Panc1 (cell line): Measurements from ENCODE around the gene GALNT18. TPM values are rescaled to one million over a fixed set of nuclear protein-coding genes. Genes with fewer than 3 reads are reported as not detected.

ENCODE experiments used
- ATAC-seq: fragments of 200-7000 bp; cut with Tn5 transposase; 2 replicates; pipeline ENCODE4 v1.9.1; 2020; ENCODE audit warnings: mild to moderate bottlenecking, moderate library complexity
- BruUV-seq: library from RNA; stranded (reverse); fragments of 400-500 nt; replicated peaks from 2 replicates; lab custom pipeline; 2021; lab: Mats Ljungman, UMichigan
- CTCF ChIA-PET: fragments of 300-600 bp; sonication (Branson Sonifier 250); formaldehyde crosslinking; loops from one replicate; lab custom pipeline; 2022; ENCODE audit warnings: antibody characterized with exemption; lab: Charles Lee
- POLR2A ChIA-PET: fragments of 300-600 bp; sonication (Branson Sonifier 250); formaldehyde crosslinking; loops from one replicate; lab custom pipeline; 2022; ENCODE audit warnings: antibody characterized with exemption; lab: Charles Lee
- DNase-seq: peaks from one replicate; pipeline ENCODE4 v3.0.0-alpha.2; 2010; ENCODE audit warnings: low read depth, low spot score
- H3K27ac ChIP-seq: 2 replicates; pipeline ENCODE4 v1.5.1; 2011; ENCODE audit warnings: mild to moderate bottlenecking, low read length, inconsistent platforms
- H3K27me3 ChIP-seq: fragments of 200-500 bp; sonication (Bioruptor generic); 2 replicates; pipeline ENCODE4 v1.6.0; 2014; ENCODE audit warnings: low read length, inconsistent platforms; ENCODE audit not compliant: control insufficient read depth, insufficient read depth
- H3K36me3 ChIP-seq: fragments of 200-500 bp; sonication (Bioruptor generic); 2 replicates; pipeline ENCODE4 v1.5.1; 2014; ENCODE audit warnings: inconsistent platforms, mild to moderate bottlenecking, low read length, moderate library complexity; ENCODE audit not compliant: control insufficient read depth, insufficient read depth
- H3K4me1 ChIP-seq: 2 replicates; pipeline ENCODE4 v1.5.1; 2011; ENCODE audit warnings: inconsistent platforms, mild to moderate bottlenecking, low read length, moderate library complexity; ENCODE audit not compliant: control insufficient read depth, insufficient read depth
- H3K4me3 ChIP-seq, 2 experiments: 2 replicates each; pipeline ENCODE4 v1.5.1; 2011 to 2012; ENCODE audit warnings: low read depth in 2 of 2, low read length in 2 of 2, mild to moderate bottlenecking in 2 of 2, inconsistent platforms in 1 of 2, moderate library complexity in 1 of 2
- H3K9me3 ChIP-seq: fragments of 200-500 bp; sonication (Bioruptor generic); 2 replicates; pipeline ENCODE4 v1.5.1; 2014; ENCODE audit warnings: low read depth, mild to moderate bottlenecking, inconsistent platforms, low read length, moderate library complexity; ENCODE audit not compliant: control insufficient read depth, insufficient read depth
- POLR2AphosphoS5 ChIP-seq: IDR thresholded peaks from 2 replicates; pipeline ENCODE4 v1.6.1; 2012; ENCODE audit warnings: mild to moderate bottlenecking, low read depth, low read length, moderate library complexity
- SIN3A ChIP-seq: IDR thresholded peaks from 2 replicates; pipeline ENCODE4 v1.6.1; 2012; ENCODE audit warnings: low read depth, mild to moderate bottlenecking, low read length, moderate library complexity, borderline replicate concordance; ENCODE audit not compliant: insufficient read depth
- TCF7L2 ChIP-seq: IDR thresholded peaks from 2 replicates; pipeline ENCODE4 v1.6.1; 2011; ENCODE audit warnings: mild to moderate bottlenecking, low read depth, low read length, inconsistent platforms
- in situ Hi-C: cut with HindIII; loops from 2 replicates; pipeline ENCODE4 v1.10.0; 2016; ENCODE audit warnings: low sequenced_read_pairs, low pct_unique_long_range_greater_than_20kb
- intact Hi-C: fragments of 100-400 bp; cut with micrococcal nuclease; formaldehyde crosslinking; loops from one replicate; pipeline ENCODE4 v1.10.0; 2022; ENCODE audit not compliant: unreplicated experiment
- total RNA-seq: library from RNA; stranded (reverse); gene quantifications from one replicate; pipeline ENCODE4 v1.2.1, GENCODE V29; 2021; ENCODE audit not compliant: unreplicated experiment
- TF ChIP-seq, protein P1 (sequence below), 2 experiments: IDR thresholded peaks; 2 replicates each; pipeline ENCODE4 v1.6.1; 2011 to 2012; ENCODE audit warnings: low read depth in 2 of 2, control low read depth in 1 of 2, low read length in 1 of 2, mild to moderate bottlenecking in 1 of 2, moderate library complexity in 1 of 2; ENCODE audit not compliant: insufficient read depth in 1 of 2
- TF ChIP-seq, protein P2 (sequence below): fragments of 450-650 bp; IDR thresholded peaks from 2 replicates; pipeline ENCODE4 v1.5.1; 2017; ENCODE audit warnings: mild to moderate bottlenecking

Gene GALNT18
- total RNA-seq, 1 experiment from 2014 or later, result 8.6 TPM

DNA sequence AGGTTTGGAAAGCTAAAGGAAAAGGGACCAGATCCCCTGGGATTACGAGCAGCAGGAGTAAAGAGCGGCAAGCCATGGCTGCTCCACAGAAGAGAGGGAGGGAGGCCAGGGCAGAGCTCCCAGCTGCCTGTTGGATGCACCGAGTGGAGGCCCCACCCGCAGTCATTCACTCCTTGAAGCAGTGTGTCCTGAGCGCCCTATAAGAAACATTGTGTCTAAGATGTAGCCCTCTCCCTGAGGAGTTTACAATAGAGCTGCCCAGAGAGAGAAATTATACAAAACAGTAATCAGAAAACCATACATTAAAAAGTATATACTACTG, 214.1 kb downstream of the GALNT18 start:
- no TSS peak for BruUV-seq
- ChIA-PET CTCF (no interaction called here), POLR2A (no interaction called here)
- ATAC-seq, result no peak
- H3K36me3 ChIP-seq, result no peaks in the 10 kb centered on the region
- intact Hi-C loops, result no loop called here
- H3K9me3 ChIP-seq, result no peaks in the 10 kb centered on the region
- no peak for DNase-seq
- H3K27me3 ChIP-seq, result no peaks in the 10 kb centered on the region
- in situ Hi-C loops, result no loop called here
- TF ChIP-seq, protein P1, sequence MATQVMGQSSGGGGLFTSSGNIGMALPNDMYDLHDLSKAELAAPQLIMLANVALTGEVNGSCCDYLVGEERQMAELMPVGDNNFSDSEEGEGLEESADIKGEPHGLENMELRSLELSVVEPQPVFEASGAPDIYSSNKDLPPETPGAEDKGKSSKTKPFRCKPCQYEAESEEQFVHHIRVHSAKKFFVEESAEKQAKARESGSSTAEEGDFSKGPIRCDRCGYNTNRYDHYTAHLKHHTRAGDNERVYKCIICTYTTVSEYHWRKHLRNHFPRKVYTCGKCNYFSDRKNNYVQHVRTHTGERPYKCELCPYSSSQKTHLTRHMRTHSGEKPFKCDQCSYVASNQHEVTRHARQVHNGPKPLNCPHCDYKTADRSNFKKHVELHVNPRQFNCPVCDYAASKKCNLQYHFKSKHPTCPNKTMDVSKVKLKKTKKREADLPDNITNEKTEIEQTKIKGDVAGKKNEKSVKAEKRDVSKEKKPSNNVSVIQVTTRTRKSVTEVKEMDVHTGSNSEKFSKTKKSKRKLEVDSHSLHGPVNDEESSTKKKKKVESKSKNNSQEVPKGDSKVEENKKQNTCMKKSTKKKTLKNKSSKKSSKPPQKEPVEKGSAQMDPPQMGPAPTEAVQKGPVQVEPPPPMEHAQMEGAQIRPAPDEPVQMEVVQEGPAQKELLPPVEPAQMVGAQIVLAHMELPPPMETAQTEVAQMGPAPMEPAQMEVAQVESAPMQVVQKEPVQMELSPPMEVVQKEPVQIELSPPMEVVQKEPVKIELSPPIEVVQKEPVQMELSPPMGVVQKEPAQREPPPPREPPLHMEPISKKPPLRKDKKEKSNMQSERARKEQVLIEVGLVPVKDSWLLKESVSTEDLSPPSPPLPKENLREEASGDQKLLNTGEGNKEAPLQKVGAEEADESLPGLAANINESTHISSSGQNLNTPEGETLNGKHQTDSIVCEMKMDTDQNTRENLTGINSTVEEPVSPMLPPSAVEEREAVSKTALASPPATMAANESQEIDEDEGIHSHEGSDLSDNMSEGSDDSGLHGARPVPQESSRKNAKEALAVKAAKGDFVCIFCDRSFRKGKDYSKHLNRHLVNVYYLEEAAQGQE (IDR thresholded peaks at IDR 0.05; ENCODE audit: insufficient read depth in 1 of 2, low read depth in 2 of 2, low read length in 1 of 2), result no peak
- TF ChIP-seq TCF7L2 (no peak), SIN3A (no peak), POLR2AphosphoS5 (no peak)
- TF ChIP-seq, protein P2, sequence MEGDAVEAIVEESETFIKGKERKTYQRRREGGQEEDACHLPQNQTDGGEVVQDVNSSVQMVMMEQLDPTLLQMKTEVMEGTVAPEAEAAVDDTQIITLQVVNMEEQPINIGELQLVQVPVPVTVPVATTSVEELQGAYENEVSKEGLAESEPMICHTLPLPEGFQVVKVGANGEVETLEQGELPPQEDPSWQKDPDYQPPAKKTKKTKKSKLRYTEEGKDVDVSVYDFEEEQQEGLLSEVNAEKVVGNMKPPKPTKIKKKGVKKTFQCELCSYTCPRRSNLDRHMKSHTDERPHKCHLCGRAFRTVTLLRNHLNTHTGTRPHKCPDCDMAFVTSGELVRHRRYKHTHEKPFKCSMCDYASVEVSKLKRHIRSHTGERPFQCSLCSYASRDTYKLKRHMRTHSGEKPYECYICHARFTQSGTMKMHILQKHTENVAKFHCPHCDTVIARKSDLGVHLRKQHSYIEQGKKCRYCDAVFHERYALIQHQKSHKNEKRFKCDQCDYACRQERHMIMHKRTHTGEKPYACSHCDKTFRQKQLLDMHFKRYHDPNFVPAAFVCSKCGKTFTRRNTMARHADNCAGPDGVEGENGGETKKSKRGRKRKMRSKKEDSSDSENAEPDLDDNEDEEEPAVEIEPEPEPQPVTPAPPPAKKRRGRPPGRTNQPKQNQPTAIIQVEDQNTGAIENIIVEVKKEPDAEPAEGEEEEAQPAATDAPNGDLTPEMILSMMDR, result no peak
- H3K4me3 ChIP-seq, result no peak overlapping the region
- no peaks in the 10 kb centered on the region for H3K4me1 ChIP-seq
- no peak overlapping the region for H3K27ac ChIP-seq

DNA sequence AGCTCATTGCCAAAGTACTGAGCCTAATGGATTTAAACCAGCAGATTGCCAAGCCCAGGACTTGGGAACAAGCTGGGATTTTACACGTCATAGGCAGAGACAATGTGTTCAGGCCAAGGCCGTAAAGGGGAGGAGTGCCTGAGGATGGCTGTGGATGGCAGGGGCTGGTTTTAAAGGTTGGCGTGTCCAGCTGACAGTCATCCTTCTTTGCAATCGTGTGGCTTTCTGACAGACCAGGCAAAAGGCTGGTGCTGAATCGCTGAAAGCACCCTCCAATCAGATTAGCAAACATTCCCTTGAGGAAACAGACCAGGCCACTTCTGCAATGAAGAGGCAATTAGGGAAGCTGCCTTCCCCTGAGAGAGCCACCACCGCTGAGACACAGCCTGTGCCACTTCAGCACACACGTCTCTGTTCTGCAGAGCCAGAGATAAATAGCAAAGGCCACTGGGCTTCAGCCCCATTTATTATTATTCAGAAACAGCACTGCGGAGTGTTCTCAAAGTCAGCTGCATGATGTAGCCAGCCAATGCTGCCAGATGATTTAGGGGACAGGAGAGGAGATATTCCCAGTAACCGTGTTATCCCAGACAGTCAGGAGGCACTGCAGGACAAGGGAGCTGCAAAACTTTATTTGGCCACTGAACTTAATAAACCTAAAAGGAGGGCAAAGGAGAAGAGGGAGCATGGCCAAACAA, 214.6 kb downstream of the GALNT18 start:
- Histone ChIP-seq H3K9me3 (no peaks in the 10 kb centered on the region), H3K27ac (no peak overlapping the region)

More for the DNA sequence above, 214.6 kb downstream of the GALNT18 start:
- Histone ChIP-seq H3K27me3 (no peaks in the 10 kb centered on the region), H3K4me1 (no peaks in the 10 kb centered on the region), H3K36me3 (no peaks in the 10 kb centered on the region), H3K4me3 (no peak overlapping the region)
- in situ Hi-C loops, result no loop called here
- TF ChIP-seq POLR2AphosphoS5 (no peak), TCF7L2 (no peak), SIN3A (no peak)
- TF ChIP-seq, protein P1 (IDR thresholded peaks at IDR 0.05; ENCODE audit: insufficient read depth in 1 of 2, low read depth in 2 of 2, low read length in 1 of 2), result no peak
- TF ChIP-seq, protein P2, result no peak
- no peak for ATAC-seq
- BruUV-seq, result no TSS peak
- intact Hi-C loops, result no loop called here
- CTCF ChIA-PET, result no interaction called here
- POLR2A ChIA-PET, result no interaction called here
- DNase-seq, result no peak
